Stimulated activated CD4-positive, alpha-beta T cell treated with anti-CD3 and anti-CD28 coated beads, Interleukin-1b, Interleukin-23, amount 100 ng/mL, for 24 hours (primary cell): ENCODE measurements around the gene ANKRD44.

Experiments used
- DNase-seq, 4 experiments: peaks; one replicate each; pipeline ENCODE4 v3.0.0-alpha.2; 2020; ENCODE audit warnings: low read depth in 4 of 4, low spot score in 1 of 4

Gene ANKRD44

GRCh38 chr2:197152451-197153228 lies 157.9 kb downstream of the ANKRD44 start:
- no peak for DNase-seq

- DNase-seq: no peak
Observed at GRCh38 chr2:197149546-197149945, 161.0 kb downstream of the ANKRD44 start.

- DNase-seq: no peak
Observed at GRCh38 chr2:197148401-197148800, 162.2 kb downstream of the ANKRD44 start.

GRCh38 chr2:197147942-197148341 lies 162.6 kb downstream of the ANKRD44 start:
- DNase-seq: no peak

DNA sequence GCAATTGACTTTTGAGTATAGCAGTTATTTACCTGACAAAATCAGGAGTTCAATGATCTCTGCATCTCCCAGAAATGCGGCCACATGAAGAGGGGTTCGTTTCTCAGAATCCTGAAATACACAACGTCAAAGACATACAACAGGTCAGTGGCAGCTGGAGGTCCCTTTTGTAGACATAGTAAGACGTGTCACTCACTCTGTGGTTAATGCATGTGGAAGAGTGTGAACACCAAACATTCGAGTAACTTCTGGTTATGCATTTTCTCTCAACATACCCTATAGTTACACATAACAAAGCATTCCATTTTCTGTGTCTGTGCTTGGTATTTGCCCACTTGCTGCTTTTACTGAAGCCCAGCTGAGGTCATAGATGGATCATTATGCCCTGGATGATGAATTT lies 163.6 kb downstream of the ANKRD44 start:
- DNase-seq: no peak

DNA sequence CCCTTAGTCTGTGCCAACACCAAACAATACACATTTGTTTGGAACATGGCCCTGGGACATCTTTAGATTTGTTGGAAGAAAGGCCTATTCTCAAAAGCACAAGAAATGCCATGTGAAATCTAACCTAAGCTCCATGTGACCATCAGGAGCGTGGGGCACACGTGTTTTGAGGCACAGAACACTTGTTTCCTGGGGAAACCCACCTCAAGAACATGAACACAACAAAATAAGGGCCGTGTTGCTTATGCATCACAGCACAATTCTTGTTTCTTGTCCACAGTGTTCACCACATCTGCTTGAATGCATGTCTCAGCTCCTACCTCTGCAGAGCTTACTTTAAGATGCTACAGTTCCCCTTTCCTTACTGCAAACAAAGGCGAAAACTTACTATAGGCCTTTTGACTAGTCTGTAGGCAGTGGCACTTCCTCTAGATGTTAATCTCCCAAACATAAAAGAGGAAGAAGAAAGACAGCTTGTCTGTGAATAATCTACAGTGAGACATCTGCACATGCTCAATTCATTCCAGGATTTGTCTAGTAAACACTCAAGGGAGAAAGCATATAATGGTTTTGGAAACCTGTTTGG lies 165.0 kb downstream of the ANKRD44 start:
- no peak for DNase-seq

- no peak for DNase-seq
Observed at GRCh38 chr2:197144183-197144582, 166.4 kb downstream of the ANKRD44 start.

DNA sequence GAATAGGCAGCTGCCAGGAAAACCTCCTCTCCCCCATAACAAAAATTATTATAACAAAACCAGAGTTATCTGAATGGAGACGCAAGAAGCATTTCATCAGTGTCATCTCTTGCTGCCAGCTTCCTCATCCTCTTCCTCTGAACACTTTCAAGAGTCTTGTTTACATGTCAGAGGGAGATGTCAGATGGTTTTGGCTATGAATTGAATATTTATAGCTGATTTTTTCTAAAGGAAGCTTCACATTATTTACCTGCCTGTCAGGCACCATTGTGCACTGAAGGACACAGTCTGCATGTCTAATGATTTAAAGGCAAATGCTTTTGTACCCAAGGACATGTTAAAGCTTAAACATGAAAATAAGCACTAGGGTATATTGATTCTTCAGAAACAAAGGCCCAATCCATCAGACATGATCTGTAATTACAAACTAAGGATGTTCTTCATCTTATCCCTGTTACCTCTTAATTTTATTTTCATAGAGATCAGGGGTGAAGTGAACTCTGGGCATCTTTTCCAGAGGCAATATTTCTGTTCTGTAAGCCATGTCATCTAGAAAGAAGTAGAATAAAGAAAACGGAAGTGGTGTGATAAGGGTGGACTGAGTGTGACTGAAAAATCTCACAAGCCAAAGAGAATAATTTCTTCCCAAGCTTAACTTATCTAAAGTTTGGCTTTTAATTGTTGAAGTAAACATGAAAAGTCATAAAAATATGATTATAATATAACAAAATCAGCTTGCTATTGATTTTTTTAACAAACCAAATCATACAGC lies 168.7 kb downstream of the ANKRD44 start:
- no peak for DNase-seq

- no peak for DNase-seq
Observed at GRCh38 chr2:197140045-197140444, 170.5 kb downstream of the ANKRD44 start.

GRCh38 chr2:197138506-197138905 lies 172.1 kb downstream of the ANKRD44 start:
- no peak for DNase-seq

GRCh38 chr2:197137826-197138477 lies 172.6 kb downstream of the ANKRD44 start:
- DNase-seq: no peak

- no peak for DNase-seq
Observed at GRCh38 chr2:197137231-197137630, 173.3 kb downstream of the ANKRD44 start.

DNA sequence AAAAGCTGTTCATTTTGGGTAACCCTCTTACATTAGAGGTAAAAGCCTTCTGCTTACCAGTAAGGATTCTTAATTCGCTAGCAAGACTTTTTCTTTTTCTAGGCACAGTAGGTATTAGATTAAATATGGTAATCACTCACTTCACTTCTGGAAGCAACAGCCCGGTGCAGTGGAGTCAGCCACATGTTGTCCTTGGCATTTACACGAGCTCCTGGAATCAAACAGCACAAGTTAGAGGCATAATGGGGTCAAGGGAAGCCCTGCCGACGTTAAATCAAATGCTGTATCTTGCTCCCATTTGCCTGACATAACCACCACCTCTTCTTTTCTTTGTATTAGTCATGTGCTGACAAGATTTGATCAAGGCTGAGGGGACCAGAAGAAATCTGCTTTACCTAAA lies 174.1 kb downstream of the ANKRD44 start:
- no peak for DNase-seq

- DNase-seq: no peak
Observed at GRCh38 chr2:197135806-197136205, 174.8 kb downstream of the ANKRD44 start.

DNA sequence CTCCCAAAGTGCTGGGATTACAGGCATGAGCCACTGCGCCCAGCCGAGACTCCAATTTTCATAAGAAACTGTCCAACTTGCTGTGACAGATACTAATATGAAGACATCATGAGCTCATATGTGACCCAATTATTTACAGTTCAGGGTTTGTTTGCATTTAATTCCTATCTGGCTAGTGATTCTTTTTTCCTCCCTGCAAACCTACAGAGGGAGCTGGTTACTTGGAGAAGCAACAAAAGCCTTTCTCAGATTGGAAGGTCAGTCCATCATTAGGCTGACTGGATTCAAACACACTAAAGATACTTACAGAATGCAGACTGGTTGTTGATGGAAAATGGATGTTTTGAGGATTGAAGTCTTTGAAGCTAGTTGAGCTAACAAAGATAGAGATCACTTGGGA lies 176.4 kb downstream of the ANKRD44 start:
- no peak for DNase-seq

DNA sequence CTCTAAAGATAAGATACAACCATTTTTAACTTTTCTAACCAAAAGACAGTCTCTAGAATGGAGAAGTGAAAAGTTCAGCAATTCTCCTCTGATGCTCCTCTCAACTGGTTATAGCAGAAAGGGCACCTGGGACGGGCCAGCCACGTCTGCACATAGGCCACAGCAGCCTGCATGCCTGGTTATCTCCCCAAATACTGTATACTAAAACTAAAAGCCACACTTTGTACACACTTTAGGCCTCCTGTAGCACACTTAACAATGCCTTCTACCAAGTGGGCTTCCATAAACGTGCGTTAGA lies 179.1 kb downstream of the ANKRD44 start:
- no peak for DNase-seq

- DNase-seq: no peak
Observed at GRCh38 chr2:197130318-197130717, 180.3 kb downstream of the ANKRD44 start.

- DNase-seq: no peak
Observed at GRCh38 chr2:197128897-197129296, 181.7 kb downstream of the ANKRD44 start.

- no peak for DNase-seq
Observed at GRCh38 chr2:197128126-197128525, 182.5 kb downstream of the ANKRD44 start.

- no peak for DNase-seq
Observed at GRCh38 chr2:197126630-197127352, 183.8 kb downstream of the ANKRD44 start.
